Endothelial cell of umbilical vein (primary cell): ENCODE results near the gene SPOPL. TPM values are rescaled to one million over a fixed set of nuclear protein-coding genes. Genes with fewer than 3 reads are reported as not detected.
"Not testable (repeated sequence)": the region's sequence is repeated elsewhere in the genome, so short reads cannot be mapped to it uniquely, and the experiment has no call there.

ENCODE experiments used
- BruUV-seq: library from RNA; stranded (reverse); fragments of 400-500 nt; replicated peaks from 2 replicates; lab custom pipeline; 2021; lab: Mats Ljungman, UMichigan
- CTCF ChIA-PET: fragments of 300-600, 350-600 bp; sonication (Branson Sonifier 250); formaldehyde crosslinking; loops from one replicate; lab custom pipeline; 2021; ENCODE audit warnings: antibody characterized with exemption, inconsistent platforms; lab: Charles Lee
- POLR2A ChIA-PET: fragments of 300-600, 350-600 bp; sonication (Branson Sonifier 250); formaldehyde crosslinking; loops from one replicate; lab custom pipeline; 2021; ENCODE audit warnings: antibody characterized with exemption, inconsistent platforms; lab: Charles Lee
- DNase-seq: peaks from one replicate; pipeline ENCODE4 v3.0.0-alpha.2; 2011; ENCODE audit warnings: low read depth, low spot score
- FAIRE-seq: peaks from 2 replicates; lab custom pipeline; 2011; peaks lifted over from hg19 to GRCh38; lab: Jason Lieb, UNC
- H2AFZ ChIP-seq: 2 replicates; pipeline ENCODE4 v1.6.0; 2012; ENCODE audit warnings: low read depth, low read length, control low read depth, inconsistent platforms
- H3K27ac ChIP-seq: 2 replicates; pipeline ENCODE4 v1.5.1; 2011; ENCODE audit warnings: low read depth, mild to moderate bottlenecking, control low read depth, low read length, moderate library complexity; ENCODE audit not compliant: insufficient read depth
- H3K27me3 ChIP-seq, 2 experiments: 2 replicates each; pipeline versions ENCODE4 v1.6.0 to v1.6.1; 2011; ENCODE audit warnings: low read length in 2 of 2, mixed read lengths in 1 of 2; ENCODE audit not compliant: control insufficient read depth in 2 of 2, insufficient read depth in 2 of 2
- H3K36me3 ChIP-seq, 2 experiments: 2 replicates in 1 of 2; 3 replicates in 1 of 2; pipeline ENCODE4 v1.5.1; 2011; ENCODE audit warnings: low read length in 2 of 2, mild to moderate bottlenecking in 1 of 2, moderate library complexity in 1 of 2; ENCODE audit not compliant: control insufficient read depth in 2 of 2, insufficient read depth in 2 of 2; ENCODE audit errors: extremely low read depth in 1 of 2
- H3K4me1 ChIP-seq: 3 replicates; pipeline ENCODE4 v1.5.1; 2011; ENCODE audit warnings: mild to moderate bottlenecking, low read length; ENCODE audit not compliant: control insufficient read depth, insufficient read depth; ENCODE audit errors: extremely low read depth
- H3K4me2 ChIP-seq: 2 replicates; pipeline ENCODE4 v1.6.1; 2011; ENCODE audit warnings: low read length, control low read depth, mixed read lengths; ENCODE audit not compliant: insufficient read depth
- H3K4me3 ChIP-seq, 3 experiments: fragments of 200-600 bp in 1 of 3; sonication (generic), shearing (Covaris generic) in 1 of 3; replicated peaks in 1 of 3; 2 replicates each; pipeline ENCODE4 v1.5.1; 2011 to 2016; ENCODE audit warnings: control low read depth in 3 of 3, low read length in 3 of 3, mild to moderate bottlenecking in 2 of 3, inconsistent platforms in 1 of 3, low read depth in 1 of 3, moderate library complexity in 1 of 3; ENCODE audit not compliant: insufficient read depth in 1 of 3
- H3K79me2 ChIP-seq: 2 replicates; pipeline ENCODE4 v1.6.0; 2012; ENCODE audit warnings: low read length, inconsistent platforms; ENCODE audit not compliant: control insufficient read depth, insufficient read depth
- H3K9ac ChIP-seq: replicated peaks from 2 replicates; pipeline ENCODE3; 2011; ENCODE audit warnings: low read length, control low read depth; ENCODE audit not compliant: insufficient read depth; ENCODE audit errors: extremely low read depth
- H3K9me1 ChIP-seq: replicated peaks from 3 replicates; pipeline ENCODE4 v1.6.0; 2011; ENCODE audit warnings: mild to moderate bottlenecking, low read length; ENCODE audit not compliant: control insufficient read depth, insufficient read depth; ENCODE audit errors: extremely low read depth
- H3K9me3 ChIP-seq: replicated peaks from 2 replicates; pipeline ENCODE4 v1.5.1; 2012; ENCODE audit warnings: low read length, inconsistent platforms; ENCODE audit not compliant: control insufficient read depth, insufficient read depth
- H4K20me1 ChIP-seq: replicated peaks from 2 replicates; pipeline ENCODE3; 2011; ENCODE audit warnings: mild to moderate bottlenecking, low read length; ENCODE audit not compliant: control insufficient read depth, insufficient read depth; ENCODE audit errors: extremely low read depth
- EZH2 ChIP-seq: IDR thresholded peaks from 2 replicates; pipeline ENCODE4 v1.6.1; 2012; ENCODE audit warnings: borderline replicate concordance, low read depth, mild to moderate bottlenecking, moderate library complexity, low read length, inconsistent platforms; ENCODE audit not compliant: severe bottlenecking
- FOS ChIP-seq: IDR thresholded peaks from 2 replicates; pipeline ENCODE4 v1.6.1; 2011; ENCODE audit warnings: mild to moderate bottlenecking, low read length, moderate library complexity, borderline replicate concordance; ENCODE audit not compliant: insufficient read depth
- GATA2 ChIP-seq: IDR thresholded peaks from 2 replicates; pipeline ENCODE4 v1.7.0; 2011; ENCODE audit warnings: low read depth, mild to moderate bottlenecking, moderate library complexity, mixed read lengths, low read length; ENCODE audit not compliant: insufficient read length, insufficient read depth
- JUN ChIP-seq: IDR thresholded peaks from 2 replicates; pipeline ENCODE4 v1.6.1; 2011; ENCODE audit warnings: borderline replicate concordance, low read depth; ENCODE audit not compliant: insufficient read length, insufficient read depth
- MYC ChIP-seq: IDR thresholded peaks from one replicate; pipeline ENCODE4 v1.6.1; 2011; ENCODE audit warnings: mild to moderate bottlenecking, low read depth, low read length
- POLR2A ChIP-seq: IDR thresholded peaks from 2 replicates; pipeline ENCODE4 v1.6.1; 2012; ENCODE audit warnings: low read depth, mild to moderate bottlenecking, control low read depth, low read length
- POLR2AphosphoS5 ChIP-seq: IDR thresholded peaks from 2 replicates; pipeline ENCODE4 v1.6.1; 2012; ENCODE audit warnings: low read depth, mild to moderate bottlenecking, control low read depth, low read length, moderate library complexity; ENCODE audit not compliant: insufficient read depth
- dilution Hi-C: fragments of 300-500 bp; cut with MboI; formaldehyde crosslinking; loops from one replicate; pipeline ENCODE4 v1.15.0; 2019; ENCODE audit warnings: low sequenced_read_pairs; ENCODE audit not compliant: extremely low pct_ligation_motif_present
- intact Hi-C: fragments of 100-400 bp; cut with micrococcal nuclease; formaldehyde crosslinking; loops from one replicate; pipeline ENCODE4 v1.10.0; 2022
- polyA plus RNA-seq, 4 experiments: library from polyadenylated mRNA; depleted of rRNA in 3 of 4; stranded (reverse) in 3 of 4; unstranded in 1 of 4; fragments of >200 nt; gene quantifications; 2 replicates each; pipeline versions ENCODE4 v1.2.1 to v1.2.3, GENCODE V29; 2011 to 2012; ENCODE audit warnings: missing spikeins in 1 of 4
- total RNA-seq: library from RNA; stranded (reverse); gene quantifications from 2 replicates; pipeline ENCODE4 v1.2.3, GENCODE V29; 2021
- TF ChIP-seq, protein P1 (sequence below): IDR thresholded peaks from 2 replicates; pipeline ENCODE4 v1.6.1; 2011; ENCODE audit not compliant: insufficient read depth, insufficient read length
- TF ChIP-seq, protein P2 (sequence below), 2 donors: IDR thresholded peaks; 1 replicate in 1 of 2; 2 replicates in 1 of 2; pipeline ENCODE4 v1.5.1; 2011; ENCODE audit warnings: low read length in 2 of 2, mild to moderate bottlenecking in 2 of 2, moderate library complexity in 2 of 2, control low read depth in 1 of 2, inconsistent platforms in 1 of 2, low read depth in 1 of 2; ENCODE audit not compliant: insufficient read depth in 1 of 2; ENCODE audit errors: extremely low read depth in 1 of 2

The SPOPL gene
- total and polyA plus RNA-seq, 2 donors (not counting 3 experiments of a cell fraction or from before 2014, with no cell fraction given): 3.1 to 17.4 TPM

DNA sequence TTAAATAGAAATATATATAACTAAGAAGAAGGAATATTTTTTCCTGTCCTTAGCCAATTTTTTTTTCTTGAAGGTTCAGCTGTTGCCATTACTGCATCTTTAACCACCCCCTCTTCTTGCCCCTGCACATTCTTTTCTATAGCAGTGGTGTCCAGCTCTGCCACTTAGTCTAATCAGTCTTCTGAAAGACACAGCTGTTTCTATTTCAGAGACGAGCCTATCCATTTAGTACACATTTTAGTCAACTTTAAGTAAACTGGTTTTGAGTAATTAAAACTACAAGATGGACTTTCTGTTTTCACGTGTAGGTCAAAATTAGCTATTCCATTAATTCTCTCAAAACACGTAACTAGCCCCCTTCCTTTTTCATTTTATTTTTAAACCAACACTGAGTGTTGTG is 21.0 kb downstream of the SPOPL start:
- H3K9ac ChIP-seq: no peak overlapping the region
- no TSS peak for BruUV-seq
- TF ChIP-seq FOS (no peak), JUN (no peak), POLR2A (no peak), GATA2 (no peak), EZH2 (no peak), POLR2AphosphoS5 (no peak), MYC (no peak)
- TF ChIP-seq, protein P1, sequence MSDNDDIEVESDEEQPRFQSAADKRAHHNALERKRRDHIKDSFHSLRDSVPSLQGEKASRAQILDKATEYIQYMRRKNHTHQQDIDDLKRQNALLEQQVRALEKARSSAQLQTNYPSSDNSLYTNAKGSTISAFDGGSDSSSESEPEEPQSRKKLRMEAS: no peak
- TF ChIP-seq, protein P2, sequence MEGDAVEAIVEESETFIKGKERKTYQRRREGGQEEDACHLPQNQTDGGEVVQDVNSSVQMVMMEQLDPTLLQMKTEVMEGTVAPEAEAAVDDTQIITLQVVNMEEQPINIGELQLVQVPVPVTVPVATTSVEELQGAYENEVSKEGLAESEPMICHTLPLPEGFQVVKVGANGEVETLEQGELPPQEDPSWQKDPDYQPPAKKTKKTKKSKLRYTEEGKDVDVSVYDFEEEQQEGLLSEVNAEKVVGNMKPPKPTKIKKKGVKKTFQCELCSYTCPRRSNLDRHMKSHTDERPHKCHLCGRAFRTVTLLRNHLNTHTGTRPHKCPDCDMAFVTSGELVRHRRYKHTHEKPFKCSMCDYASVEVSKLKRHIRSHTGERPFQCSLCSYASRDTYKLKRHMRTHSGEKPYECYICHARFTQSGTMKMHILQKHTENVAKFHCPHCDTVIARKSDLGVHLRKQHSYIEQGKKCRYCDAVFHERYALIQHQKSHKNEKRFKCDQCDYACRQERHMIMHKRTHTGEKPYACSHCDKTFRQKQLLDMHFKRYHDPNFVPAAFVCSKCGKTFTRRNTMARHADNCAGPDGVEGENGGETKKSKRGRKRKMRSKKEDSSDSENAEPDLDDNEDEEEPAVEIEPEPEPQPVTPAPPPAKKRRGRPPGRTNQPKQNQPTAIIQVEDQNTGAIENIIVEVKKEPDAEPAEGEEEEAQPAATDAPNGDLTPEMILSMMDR (IDR thresholded peaks at IDR 0.05; ENCODE audit: extremely low read depth in 1 of 2, insufficient read depth in 1 of 2, low read depth in 1 of 2, low read length in 2 of 2): no peak
- CTCF ChIA-PET: no interaction called here
- POLR2A ChIA-PET: no interaction called here
- DNase-seq: no peak
- no peaks in the 10 kb centered on the region for H3K4me1 ChIP-seq
- H3K4me2 ChIP-seq: no peak overlapping the region
- no peak overlapping the region for H3K27ac ChIP-seq
- H3K36me3 ChIP-seq: no peaks in the 10 kb centered on the region
- no peaks in the 10 kb centered on the region for H3K9me3 ChIP-seq
- peaks cover 2% of the 10 kb centered on the region for H4K20me1 ChIP-seq
- dilution Hi-C loops: no loop called here
- H2AFZ ChIP-seq: no peak overlapping the region
- H3K9me1 ChIP-seq: no peaks in the 10 kb centered on the region
- intact Hi-C loops: no loop called here
- FAIRE-seq: no peak
- no peak overlapping the region for H3K4me3 ChIP-seq
- H3K27me3 ChIP-seq: no peaks in the 10 kb centered on the region
- peaks cover 26% of the 10 kb centered on the region for H3K79me2 ChIP-seq

DNA sequence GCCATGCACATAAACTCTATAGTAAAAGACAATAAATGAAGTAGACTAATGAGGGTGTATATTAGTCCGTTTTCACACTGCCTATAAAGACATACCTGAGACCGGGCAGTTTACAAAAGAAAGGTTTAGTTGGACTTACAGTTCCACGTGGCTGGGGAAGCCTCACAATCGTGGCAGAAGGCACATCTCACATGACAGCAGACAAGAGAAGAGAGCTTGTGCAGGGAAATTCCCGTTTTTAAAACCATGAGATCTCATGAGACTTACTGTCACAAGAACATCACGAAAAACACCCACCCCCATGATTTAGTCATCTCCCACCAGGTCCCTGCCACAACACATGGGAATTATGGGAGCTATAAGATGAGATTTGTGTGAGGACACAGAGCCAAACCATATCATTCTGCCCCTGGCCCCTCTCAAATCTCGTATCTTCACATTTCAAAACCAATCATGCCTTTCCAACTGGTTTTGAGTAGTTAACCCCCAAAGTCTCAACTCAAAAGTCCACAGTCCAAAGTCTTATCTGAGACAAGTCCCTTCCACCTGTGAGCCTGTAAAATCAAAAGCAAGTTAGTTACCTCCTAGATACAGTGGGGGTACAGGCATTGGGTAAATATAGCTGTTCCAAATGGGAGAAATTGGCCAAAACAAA is 21.6 kb downstream of the SPOPL start:
- peaks cover 29% of the 10 kb centered on the region for H3K79me2 ChIP-seq
- H3K9me1 ChIP-seq, H3K36me3 ChIP-seq, intact Hi-C loops, H3K4me1 ChIP-seq, POLR2A ChIA-PET, H2AFZ ChIP-seq, H3K27me3 ChIP-seq, H4K20me1 ChIP-seq, CTCF ChIA-PET, BruUV-seq, DNase-seq, H3K9ac ChIP-seq, H3K4me2 ChIP-seq, H3K9me3 ChIP-seq, H3K4me3 ChIP-seq, FAIRE-seq, H3K27ac ChIP-seq, dilution Hi-C loops: not testable (repeated sequence)

DNA sequence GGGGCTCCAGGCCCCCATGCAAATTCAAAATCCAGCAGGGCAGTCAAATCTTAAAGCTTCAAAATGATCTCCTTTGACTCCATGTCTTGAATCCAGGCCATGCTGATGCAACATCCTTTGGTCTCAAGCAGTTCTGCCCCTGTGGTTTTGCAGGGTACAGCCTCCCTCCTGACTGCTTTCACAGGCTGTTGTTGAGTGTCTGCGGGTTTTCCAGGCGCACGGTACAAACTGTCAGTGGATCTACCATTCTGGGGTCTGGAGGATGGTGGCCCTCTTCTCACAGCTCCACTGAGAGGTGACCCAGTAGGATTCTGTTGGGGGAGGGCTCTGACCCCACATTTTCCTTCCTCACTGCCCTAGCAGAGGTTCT is 22.1 kb downstream of the SPOPL start:
- H4K20me1 ChIP-seq, H3K9ac ChIP-seq, H3K9me1 ChIP-seq, H3K4me1 ChIP-seq, CTCF ChIA-PET, H2AFZ ChIP-seq, H3K36me3 ChIP-seq, H3K27ac ChIP-seq, DNase-seq, intact Hi-C loops, dilution Hi-C loops, BruUV-seq, H3K4me3 ChIP-seq, H3K27me3 ChIP-seq, H3K9me3 ChIP-seq, FAIRE-seq, POLR2A ChIA-PET, H3K4me2 ChIP-seq: not testable (repeated sequence)
- peaks cover 25% of the 10 kb centered on the region for H3K79me2 ChIP-seq
